ENCODE measurements around the gene GEMIN4.
"Not testable (repeated sequence)": the region's sequence is repeated elsewhere in the genome, so short reads cannot be mapped to it uniquely, and the experiment has no call there.

The GEMIN4 gene

DNA sequence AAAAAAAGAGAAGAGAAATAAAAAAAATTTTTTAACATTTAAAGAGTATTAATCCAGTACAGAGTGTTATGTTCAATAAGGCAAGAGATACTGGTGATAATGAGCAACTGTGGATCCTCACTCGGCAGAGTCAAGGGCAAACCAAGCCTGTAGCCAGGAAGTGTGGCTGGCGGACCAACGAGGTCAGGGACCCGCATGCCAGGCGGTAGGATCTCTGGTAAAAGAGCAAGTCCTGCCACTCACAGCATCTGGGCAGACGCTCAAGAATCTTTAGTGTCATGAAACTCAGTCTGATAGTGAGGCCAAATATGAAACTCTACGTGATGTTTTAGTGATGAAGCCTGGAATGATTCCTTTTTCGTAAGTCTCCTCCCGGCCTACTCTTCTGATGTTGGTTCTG, 8.3 kb upstream of the GEMIN4 start:
- Mint-ChIP-seq H3K27me3 (no peaks in the 10 kb centered on the region), H3K9me3 (no peaks in the 10 kb centered on the region), H3K4me1 (ENCODE audit: low read depth in 2 of 2) (no peaks in the 10 kb centered on the region), H3K36me3 (ENCODE audit: insufficient read depth) (peaks cover 76% of the 10 kb centered on the region), H3K4me3 (no peak overlapping the region), H3K27ac (no peak overlapping the region)
- no peak for ATAC-seq (replicated peaks)
- no peak for DNase-seq

DNA sequence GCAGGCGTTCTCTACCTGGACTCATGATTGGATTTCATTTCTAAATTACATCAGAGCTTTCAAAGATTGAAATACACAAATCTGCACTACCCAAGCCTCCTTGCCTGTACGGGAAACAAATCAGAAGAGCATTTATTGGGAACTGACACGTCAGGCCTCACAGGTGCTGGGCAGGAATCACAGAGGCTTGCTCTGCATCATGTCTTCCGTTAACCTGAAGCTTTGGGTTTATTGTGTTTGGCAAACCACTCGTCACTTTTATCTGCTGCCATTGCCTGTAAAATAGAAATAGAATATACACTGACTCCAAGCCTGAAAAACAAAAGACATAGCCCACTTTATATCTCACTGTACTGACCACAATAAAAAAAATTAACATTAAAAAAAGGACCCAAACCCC, 7.9 kb upstream of the GEMIN4 start:
- Mint-ChIP-seq H3K4me3 (no peak overlapping the region), H3K4me1 (ENCODE audit: low read depth in 2 of 2) (no peaks in the 10 kb centered on the region), H3K27ac (no peak overlapping the region), H3K27me3 (no peaks in the 10 kb centered on the region), H3K9me3 (no peaks in the 10 kb centered on the region), H3K36me3 (ENCODE audit: insufficient read depth) (peaks cover 73% of the 10 kb centered on the region)
- DNase-seq = no peak
- no peak for ATAC-seq (replicated peaks)

DNA sequence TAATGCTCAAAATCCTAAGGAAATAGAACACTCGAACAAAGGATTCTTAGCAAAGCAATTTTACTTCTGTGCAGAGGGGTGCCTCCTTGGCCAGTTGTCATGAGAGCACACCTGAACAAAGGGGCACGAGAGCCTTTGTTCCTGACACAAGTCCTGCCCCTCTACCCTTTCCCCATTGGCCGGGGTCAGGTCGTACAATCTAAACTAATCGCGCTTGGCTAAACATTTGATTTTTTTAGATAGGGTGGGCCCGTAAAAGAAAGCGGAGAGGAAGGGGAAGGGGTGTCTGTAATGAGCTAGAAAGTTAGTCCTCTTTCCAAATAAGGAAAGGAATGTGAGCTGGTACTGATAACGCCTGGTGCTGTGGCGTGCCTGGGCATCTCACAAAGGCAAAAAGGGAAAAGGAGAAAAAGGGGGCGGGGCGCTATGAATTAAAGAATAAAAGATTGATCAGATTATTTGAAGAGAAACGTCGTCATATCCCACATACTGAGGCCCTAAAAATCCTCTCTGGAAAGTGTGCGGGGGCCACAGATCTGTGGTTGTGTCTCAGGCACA, 4.0 kb upstream of the GEMIN4 start:
- ATAC-seq (replicated peaks); H3K9me3 Mint-ChIP-seq; H3K27ac Mint-ChIP-seq; DNase-seq; H3K4me3 Mint-ChIP-seq; H3K27me3 Mint-ChIP-seq: not testable (repeated sequence)
- Mint-ChIP-seq H3K4me1 (ENCODE audit: low read depth in 2 of 2) (peaks cover 12 to 15% of the 10 kb centered on the region in 2 donors), H3K36me3 (ENCODE audit: insufficient read depth) (peaks cover 51% of the 10 kb centered on the region)

DNA sequence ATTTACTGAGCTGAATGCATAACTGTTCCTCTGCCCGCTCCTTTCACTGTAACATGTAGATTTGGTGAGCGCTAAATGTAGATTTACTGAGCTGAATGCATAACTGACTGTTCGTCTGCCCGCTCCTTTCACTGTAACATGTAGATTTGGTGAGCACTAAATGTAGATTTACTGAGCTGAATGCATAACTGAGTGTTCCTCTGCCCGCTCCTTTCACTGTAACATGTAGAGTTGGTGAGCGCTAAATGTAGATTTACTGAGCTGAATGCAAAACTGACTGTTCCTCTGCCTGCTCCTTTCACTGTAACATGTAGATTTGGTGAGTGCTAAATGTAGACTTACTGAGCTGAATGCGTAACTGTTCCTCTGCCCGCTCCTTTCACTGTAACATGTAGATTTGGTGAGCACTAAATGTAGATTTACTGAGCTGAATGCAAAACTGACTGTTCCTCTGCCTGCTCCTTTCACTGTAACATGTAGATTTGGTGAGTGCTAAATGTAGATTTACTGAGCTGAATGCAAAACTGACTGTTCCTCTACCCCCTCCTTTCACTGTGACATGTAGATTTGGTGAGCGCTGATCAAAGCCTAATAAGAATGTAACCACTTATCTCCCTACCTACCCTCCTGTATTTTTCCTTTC, 3.4 kb upstream of the GEMIN4 start:
- Mint-ChIP-seq H3K4me1 (ENCODE audit: low read depth in 2 of 2) (peaks cover 19 to 21% of the 10 kb centered on the region in 2 donors), H3K36me3 (ENCODE audit: insufficient read depth) (peaks cover 48% of the 10 kb centered on the region)
- not testable (repeated sequence) for H3K4me3 Mint-ChIP-seq; DNase-seq; ATAC-seq (replicated peaks); H3K9me3 Mint-ChIP-seq; H3K27ac Mint-ChIP-seq; H3K27me3 Mint-ChIP-seq

DNA sequence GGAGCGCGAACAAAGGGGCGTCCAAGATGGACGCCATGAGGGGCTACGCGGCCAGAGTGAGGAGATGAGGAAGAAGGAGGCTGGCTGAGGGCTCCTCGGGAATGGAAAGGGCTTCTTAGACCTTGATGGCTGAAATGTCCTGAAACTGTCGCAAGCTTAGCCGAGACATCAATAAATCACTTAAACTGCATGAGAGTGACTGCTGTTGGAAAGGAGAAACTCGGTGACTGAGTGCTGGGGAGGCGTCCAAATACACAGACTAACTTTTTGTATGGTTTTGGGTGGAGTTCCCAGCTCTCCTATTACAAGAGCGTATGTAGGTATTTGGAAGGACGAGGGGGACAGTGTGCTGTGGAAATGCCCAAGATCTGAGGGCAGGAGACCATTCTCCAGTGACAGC, 1.4 kb upstream of the GEMIN4 start:
- Mint-ChIP-seq H3K27me3 (no peaks in the 10 kb centered on the region), H3K36me3 (ENCODE audit: insufficient read depth) (peaks cover 29% of the 10 kb centered on the region), H3K27ac (peak overlapping the region; percentile 19 to 44), H3K4me3 (peak overlapping the region; percentile 51 to 55), H3K9me3 (no peaks in the 10 kb centered on the region), H3K4me1 (ENCODE audit: low read depth in 2 of 2) (peaks cover 31 to 37% of the 10 kb centered on the region in 2 donors)
- ATAC-seq (replicated peaks) (no peak), DNase-seq (no peak)

DNA sequence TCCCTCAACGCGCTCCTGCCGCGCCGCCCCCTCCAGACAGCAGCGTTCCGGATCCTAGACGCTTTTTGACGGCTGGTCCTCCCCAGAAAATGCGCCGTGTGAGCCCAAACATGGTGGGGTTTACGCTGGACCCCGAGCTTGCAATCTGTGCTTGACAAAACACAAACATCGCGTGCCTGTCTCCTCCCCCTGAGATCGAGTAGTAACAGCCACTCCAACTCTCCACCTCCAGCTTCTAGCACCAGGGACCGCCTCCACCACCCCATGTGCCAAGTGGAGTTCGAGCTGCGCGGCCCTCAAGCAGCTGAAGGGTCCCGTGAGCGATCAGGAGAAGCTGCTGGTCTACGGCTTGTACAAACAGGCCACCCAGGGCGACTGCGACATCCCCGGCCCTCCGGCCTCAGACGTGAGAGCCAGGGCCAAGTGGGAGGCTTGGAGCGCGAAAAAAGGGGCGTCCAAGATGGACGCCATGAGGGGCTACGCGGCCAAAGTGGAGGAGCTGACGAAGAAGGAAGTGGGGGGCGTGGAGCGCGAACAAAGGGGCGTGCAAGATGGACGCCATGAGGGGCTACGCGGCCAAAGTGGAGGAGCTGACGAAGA, 656 bp upstream of the GEMIN4 start:
- Mint-ChIP-seq H3K9me3 (no peaks in the 10 kb centered on the region), H3K27ac (peak overlapping the region; percentile 90 to 94), H3K4me1 (ENCODE audit: low read depth in 2 of 2) (peaks cover 38 to 43% of the 10 kb centered on the region in 2 donors), H3K4me3 (peak overlapping the region; percentile 96 to 97), H3K27me3 (no peaks in the 10 kb centered on the region), H3K36me3 (ENCODE audit: insufficient read depth) (peaks cover 25% of the 10 kb centered on the region)
- DNase-seq = no peak
- ATAC-seq (replicated peaks) = peak; percentile 9

DNA sequence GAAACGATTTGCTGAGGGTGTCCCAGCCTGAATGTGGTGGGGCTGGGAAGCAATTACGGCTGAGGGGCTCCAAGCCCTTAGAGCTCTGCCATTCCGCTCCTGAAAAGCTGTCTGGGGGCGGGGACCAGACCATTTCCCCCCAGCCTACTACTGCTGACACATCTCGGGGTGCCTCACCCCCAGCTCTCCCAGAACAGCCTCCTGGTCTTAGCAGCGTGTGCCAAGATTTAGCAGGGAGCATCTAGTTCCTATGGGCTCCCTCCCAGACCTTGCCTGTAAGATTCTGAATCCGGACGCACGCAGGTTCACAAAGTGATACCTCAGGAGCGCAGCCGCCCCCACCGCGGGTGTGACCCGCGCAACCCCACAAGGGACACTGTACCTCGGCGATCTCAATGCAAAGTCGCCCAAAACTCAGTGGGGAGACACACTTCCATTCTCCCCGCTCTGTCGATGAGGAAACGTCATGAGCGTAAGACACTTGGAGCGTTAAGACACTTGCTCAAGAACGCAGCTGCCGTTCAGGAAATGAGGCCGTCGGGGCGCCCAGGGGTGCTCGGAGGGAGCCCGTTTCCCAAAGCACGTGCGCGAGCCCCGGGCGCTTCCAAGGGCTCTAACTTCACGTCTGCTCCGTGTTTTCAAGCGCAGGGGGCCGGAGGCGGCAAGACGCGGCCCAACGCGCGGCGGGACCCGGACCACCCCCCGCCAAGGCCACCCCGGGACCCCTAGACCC, 629 bp downstream of the GEMIN4 start:
- peaks cover 40 to 43% of the 10 kb centered on the region in 2 donors for H3K4me1 Mint-ChIP-seq (ENCODE audit: low read depth in 2 of 2)
- ATAC-seq (replicated peaks) = peak; percentile 49
- no peaks in the 10 kb centered on the region for H3K27me3 Mint-ChIP-seq
- H3K27ac Mint-ChIP-seq = peak overlapping the region; percentile 94 to 95
- H3K36me3 Mint-ChIP-seq (ENCODE audit: insufficient read depth) = peaks cover 15% of the 10 kb centered on the region
- DNase-seq = peak; percentile 37 to 49 (median 45)
- no peaks in the 10 kb centered on the region for H3K9me3 Mint-ChIP-seq
- peak overlapping the region; percentile 96 to 97 for H3K4me3 Mint-ChIP-seq

DNA sequence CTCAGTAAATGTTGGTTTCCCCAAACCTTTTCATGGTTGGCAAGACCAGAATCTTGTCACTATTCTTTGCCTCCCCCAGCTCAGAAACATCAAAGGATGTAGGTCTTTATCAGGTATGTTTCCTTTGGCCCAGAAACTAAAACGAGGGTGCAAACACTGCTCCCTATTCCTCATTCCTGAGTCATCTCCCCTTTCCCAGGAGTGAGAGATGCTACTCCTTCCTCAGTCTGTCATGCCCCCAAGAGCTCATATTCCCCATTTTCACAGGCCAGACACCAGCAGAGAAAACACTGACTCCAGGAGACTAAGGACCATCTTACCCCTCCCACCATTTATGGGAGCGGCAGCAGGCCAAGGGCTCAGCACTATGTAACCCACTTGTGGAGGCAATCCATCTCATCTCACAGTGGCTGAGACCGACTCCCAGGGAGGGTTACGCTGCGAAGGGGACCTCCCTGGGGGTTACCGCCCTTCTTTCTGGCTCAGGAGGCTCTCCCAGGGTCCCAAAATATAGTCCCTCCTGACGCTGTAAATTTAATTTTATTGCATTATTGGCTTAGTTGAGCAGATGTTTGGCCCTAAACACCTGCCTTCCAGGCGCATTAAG, 1.5 kb downstream of the GEMIN4 start:
- no peak for DNase-seq
- peaks cover 14% of the 10 kb centered on the region for H3K36me3 Mint-ChIP-seq (ENCODE audit: insufficient read depth)
- H3K4me1 Mint-ChIP-seq (ENCODE audit: low read depth in 2 of 2) = peaks cover 40 to 43% of the 10 kb centered on the region in 2 donors
- no peak for ATAC-seq (replicated peaks)
- no peaks in the 10 kb centered on the region for H3K9me3 Mint-ChIP-seq
- peak overlapping the region; percentile 96 to 97 for H3K4me3 Mint-ChIP-seq
- H3K27ac Mint-ChIP-seq = peak overlapping the region; percentile 57 to 94
- H3K27me3 Mint-ChIP-seq = no peaks in the 10 kb centered on the region

DNA sequence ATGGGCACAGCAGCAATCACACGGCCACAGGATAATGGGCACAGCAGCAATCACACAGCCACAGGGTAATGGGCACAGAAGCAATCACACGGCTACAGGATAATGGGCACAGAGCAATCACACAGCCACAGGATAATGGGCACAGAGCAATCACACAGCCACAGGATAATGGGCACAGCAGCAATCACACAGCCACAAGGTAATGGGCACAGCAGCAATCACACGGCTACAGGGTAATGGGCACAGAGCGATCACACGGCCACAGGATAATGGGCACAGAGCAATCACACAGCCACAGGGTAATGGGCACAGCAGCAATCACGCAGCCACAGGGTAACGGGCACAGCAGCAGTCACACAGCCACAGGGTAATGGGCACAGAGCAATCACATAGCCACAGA, 2.7 kb downstream of the GEMIN4 start:
- not testable (repeated sequence) for ATAC-seq (replicated peaks); H3K27ac Mint-ChIP-seq; H3K27me3 Mint-ChIP-seq; H3K4me3 Mint-ChIP-seq; H3K9me3 Mint-ChIP-seq; DNase-seq
- peaks cover 25% of the 10 kb centered on the region for H3K36me3 Mint-ChIP-seq (ENCODE audit: insufficient read depth)
- peaks cover 40 to 43% of the 10 kb centered on the region in 2 donors for H3K4me1 Mint-ChIP-seq (ENCODE audit: low read depth in 2 of 2)

DNA sequence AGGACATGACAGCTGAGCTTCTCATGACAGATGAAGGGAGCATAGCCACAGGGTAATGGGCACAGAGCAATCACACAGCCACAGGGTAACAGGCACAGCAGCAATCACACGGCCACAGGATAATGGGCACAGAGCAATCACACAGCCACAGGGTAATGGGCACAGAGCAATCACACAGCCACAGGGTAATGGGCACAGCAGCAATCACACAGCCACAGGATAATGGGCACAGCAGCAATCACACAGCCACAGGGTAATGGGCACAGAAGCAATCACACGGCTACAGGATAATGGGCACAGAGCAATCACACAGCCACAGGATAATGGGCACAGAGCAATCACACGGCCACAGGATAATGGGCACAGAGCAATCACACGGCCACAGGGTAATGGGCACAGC, 3.5 kb downstream of the GEMIN4 start:
- H3K9me3 Mint-ChIP-seq; DNase-seq; H3K27ac Mint-ChIP-seq; H3K4me3 Mint-ChIP-seq; H3K27me3 Mint-ChIP-seq; ATAC-seq (replicated peaks): not testable (repeated sequence)
- Mint-ChIP-seq H3K4me1 (ENCODE audit: low read depth in 2 of 2) (peaks cover 40 to 43% of the 10 kb centered on the region in 2 donors), H3K36me3 (ENCODE audit: insufficient read depth) (peaks cover 25% of the 10 kb centered on the region)

DNA sequence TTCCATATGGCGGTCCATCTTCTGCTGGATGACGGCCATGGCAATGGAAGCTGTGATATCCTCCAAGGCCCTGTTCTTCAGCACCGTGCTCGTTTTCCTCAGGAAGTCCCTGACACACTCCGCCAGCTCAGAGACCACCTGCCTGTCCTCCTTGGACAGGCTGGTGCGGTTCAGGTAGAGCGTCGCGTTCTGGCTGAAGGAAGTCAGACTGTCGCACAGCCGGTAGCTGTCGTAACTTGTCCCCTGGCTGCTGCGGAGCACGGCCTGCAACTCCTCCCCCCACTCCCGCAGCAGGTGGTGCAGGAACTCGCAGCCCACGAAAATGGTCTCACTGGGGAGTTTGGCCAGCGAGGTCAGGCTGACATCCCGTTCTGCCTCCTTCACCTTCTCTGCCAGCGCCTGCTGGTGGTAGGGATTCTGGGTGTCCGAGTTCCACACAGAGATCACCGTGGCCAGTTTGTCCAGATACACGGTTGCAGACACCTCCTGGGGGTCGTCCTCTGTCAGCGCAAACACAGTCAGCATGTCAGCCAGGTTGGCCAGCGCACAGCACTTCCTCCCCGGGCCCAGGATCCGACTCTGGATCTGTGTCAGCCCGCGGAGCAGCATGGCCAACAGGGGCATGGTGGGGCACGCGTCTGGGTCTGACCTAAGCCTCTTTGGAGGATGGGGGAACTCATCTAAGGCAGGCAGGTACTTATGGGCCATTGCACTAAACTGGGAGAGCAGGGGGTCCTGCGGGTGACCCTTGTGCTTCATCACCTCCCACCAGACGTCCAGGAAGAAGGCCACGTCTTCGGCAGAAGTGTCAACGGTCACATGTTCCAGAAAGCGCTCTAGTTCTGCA, 5.1 kb downstream of the GEMIN4 start:
- no peak for ATAC-seq (replicated peaks)
- Mint-ChIP-seq H3K27me3 (no peaks in the 10 kb centered on the region), H3K4me3 (no peak overlapping the region), H3K36me3 (ENCODE audit: insufficient read depth) (peaks cover 19% of the 10 kb centered on the region), H3K4me1 (ENCODE audit: low read depth in 2 of 2) (peaks cover 34 to 35% of the 10 kb centered on the region in 2 donors), H3K27ac (no peak overlapping the region), H3K9me3 (no peaks in the 10 kb centered on the region)
- DNase-seq = no peak

DNA sequence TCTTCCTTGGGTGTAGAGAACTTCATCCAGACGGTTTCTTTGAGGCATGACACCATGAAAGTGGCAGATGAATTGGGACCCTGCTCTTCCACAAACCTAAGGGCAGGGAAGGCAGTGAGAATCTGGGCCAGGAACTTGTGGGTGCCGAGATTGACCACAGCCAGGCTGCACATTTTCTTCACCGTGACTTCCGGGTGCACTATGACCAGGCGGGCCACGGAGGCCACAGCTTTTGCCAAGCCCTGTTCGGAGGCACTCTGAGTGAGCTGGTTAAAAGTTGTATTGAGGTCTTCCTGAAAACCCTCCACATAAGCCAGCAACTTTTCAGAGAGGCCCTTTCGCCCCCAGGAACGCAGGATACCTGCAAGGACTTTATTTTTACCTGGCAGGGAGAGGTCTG, 5.9 kb downstream of the GEMIN4 start:
- H3K4me3 Mint-ChIP-seq = no peak overlapping the region
- peaks cover 14% of the 10 kb centered on the region for H3K36me3 Mint-ChIP-seq (ENCODE audit: insufficient read depth)
- no peaks in the 10 kb centered on the region for H3K27me3 Mint-ChIP-seq
- H3K4me1 Mint-ChIP-seq (ENCODE audit: low read depth in 2 of 2) = peaks cover 29% of the 10 kb centered on the region in 2 donors
- H3K9me3 Mint-ChIP-seq = no peaks in the 10 kb centered on the region
- no peak overlapping the region for H3K27ac Mint-ChIP-seq
- DNase-seq (no peak), ATAC-seq (replicated peaks) (no peak)

DNA sequence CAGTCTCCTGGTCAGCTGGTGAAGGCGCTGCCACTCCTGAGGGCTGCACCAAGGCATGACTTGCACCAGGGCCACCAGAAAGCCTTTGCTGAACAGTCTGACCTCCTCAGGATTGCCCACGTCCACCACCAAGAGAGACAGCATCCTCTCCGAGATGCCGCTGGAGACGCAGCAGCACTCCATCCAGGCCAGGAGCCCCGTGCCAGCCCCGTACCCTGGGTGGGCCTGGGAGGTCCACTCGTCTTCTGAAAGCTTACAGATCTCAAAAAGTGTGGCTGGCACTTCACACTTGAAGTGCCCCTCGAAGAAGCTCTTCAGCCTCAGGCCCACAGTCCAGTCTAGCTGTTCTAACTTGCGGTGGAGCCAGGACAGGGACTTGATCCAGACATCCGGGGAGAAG, 6.7 kb downstream of the GEMIN4 start:
- Mint-ChIP-seq H3K36me3 (ENCODE audit: insufficient read depth) (peaks cover 14% of the 10 kb centered on the region), H3K4me3 (no peak overlapping the region), H3K4me1 (ENCODE audit: low read depth in 2 of 2) (peaks cover 21 to 22% of the 10 kb centered on the region in 2 donors), H3K27ac (no peak overlapping the region), H3K27me3 (no peaks in the 10 kb centered on the region), H3K9me3 (no peaks in the 10 kb centered on the region)
- ATAC-seq (replicated peaks) = no peak
- DNase-seq = no peak

Measured in effector memory CD8-positive, alpha-beta T cell (primary cell).